Endodermal cell (in vitro differentiated cells): Measurements from ENCODE around the gene INTS1. TPM values are rescaled to one million over a fixed set of nuclear protein-coding genes. Genes with fewer than 3 reads are reported as not detected.

ENCODE experiments used
- DNase-seq: peaks from one replicate; pipeline ENCODE4 v3.0.0-alpha.2; 2017
- H3K27ac ChIP-seq: 2 replicates; pipeline ENCODE4 v1.5.1; 2013; ENCODE audit warnings: mild to moderate bottlenecking, low read depth, low read length, moderate library complexity
- H3K27me3 ChIP-seq: 2 replicates; pipeline ENCODE4 v1.6.1; 2013; ENCODE audit warnings: mild to moderate bottlenecking, low read length, moderate library complexity; ENCODE audit not compliant: insufficient read depth, control insufficient read depth, poor library complexity, severe bottlenecking
- H3K36me3 ChIP-seq: 2 replicates; pipeline ENCODE4 v1.7.0; 2013; ENCODE audit warnings: mild to moderate bottlenecking, low read length, moderate library complexity; ENCODE audit not compliant: control insufficient read depth, insufficient read depth
- H3K4me1 ChIP-seq: one replicate; pipeline ENCODE4 v1.7.0; 2013; ENCODE audit warnings: low read length; ENCODE audit not compliant: control insufficient read depth, insufficient read depth
- H3K4me3 ChIP-seq: 2 replicates; pipeline ENCODE4 v1.5.1; 2013; ENCODE audit warnings: mild to moderate bottlenecking, low read length, moderate library complexity
- H3K9ac ChIP-seq: 2 replicates; pipeline ENCODE4 v1.6.1; 2013; ENCODE audit warnings: mild to moderate bottlenecking, low read length, moderate library complexity; ENCODE audit not compliant: poor library complexity, severe bottlenecking; ENCODE audit errors: extremely low read depth
- H3K9me3 ChIP-seq: 2 replicates; pipeline ENCODE4 v1.6.1; 2013; ENCODE audit warnings: mild to moderate bottlenecking, low read length, moderate library complexity; ENCODE audit not compliant: control insufficient read depth
- H3K27ac Mint-ChIP-seq: 2 replicates; pipeline ENCODE4 v1.8.0; 2020; ENCODE audit warnings: mixed read lengths
- H3K27me3 Mint-ChIP-seq: 2 replicates; pipeline ENCODE4 v1.8.0; 2021; ENCODE audit warnings: mild to moderate bottlenecking, mixed read lengths; ENCODE audit not compliant: insufficient read depth
- H3K36me3 Mint-ChIP-seq: 2 replicates; pipeline ENCODE4 v1.8.0; 2020; ENCODE audit warnings: low read depth, mixed read lengths
- H3K4me1 Mint-ChIP-seq: 2 replicates; pipeline ENCODE4 v1.8.0; 2020; ENCODE audit warnings: mixed read lengths
- H3K4me3 Mint-ChIP-seq: 2 replicates; pipeline ENCODE4 v1.8.0; 2020; ENCODE audit warnings: mild to moderate bottlenecking, moderate library complexity, mixed read lengths
- H3K9me3 Mint-ChIP-seq: 2 replicates; pipeline ENCODE4 v1.8.0; 2020; ENCODE audit warnings: mild to moderate bottlenecking, mixed read lengths
- WGBS, 2 experiments: methylation state at CpG; one replicate each; pipeline versions ENCODE4 v1.1.5 to v1.1.7; 2013; ENCODE audit warnings: missing lambda C conversion rate in 2 of 2, mixed read lengths in 1 of 2; ENCODE audit not compliant: insufficient coverage in 1 of 2, insufficient read length in 1 of 2; 5-methylcytosine and 5-hydroxymethylcytosine counted together
- total RNA-seq, 2 donors: library from RNA; stranded (reverse); fragmentation: NEBNext Ultra II Directional in 1 of 2; extraction: Animal tissue kit (Norgen Biotek cat#: 25700) in 1 of 2; gene quantifications; 2 replicates in 1 of 2; 3 replicates in 1 of 2; pipeline ENCODE4 v1.2.1, GENCODE V29; 2021
- TF ChIP-seq, protein P1 (sequence below): fragments of 200-600 bp; sonication (generic); conservative IDR thresholded peaks from 2 replicates; pipeline ENCODE4 v1.5.0; 2021; ENCODE audit warnings: antibody characterized with exemption, mild to moderate bottlenecking

The INTS1 gene
- total RNA-seq, 2 donors from 2014 or later: 145 to 178 TPM

DNA sequence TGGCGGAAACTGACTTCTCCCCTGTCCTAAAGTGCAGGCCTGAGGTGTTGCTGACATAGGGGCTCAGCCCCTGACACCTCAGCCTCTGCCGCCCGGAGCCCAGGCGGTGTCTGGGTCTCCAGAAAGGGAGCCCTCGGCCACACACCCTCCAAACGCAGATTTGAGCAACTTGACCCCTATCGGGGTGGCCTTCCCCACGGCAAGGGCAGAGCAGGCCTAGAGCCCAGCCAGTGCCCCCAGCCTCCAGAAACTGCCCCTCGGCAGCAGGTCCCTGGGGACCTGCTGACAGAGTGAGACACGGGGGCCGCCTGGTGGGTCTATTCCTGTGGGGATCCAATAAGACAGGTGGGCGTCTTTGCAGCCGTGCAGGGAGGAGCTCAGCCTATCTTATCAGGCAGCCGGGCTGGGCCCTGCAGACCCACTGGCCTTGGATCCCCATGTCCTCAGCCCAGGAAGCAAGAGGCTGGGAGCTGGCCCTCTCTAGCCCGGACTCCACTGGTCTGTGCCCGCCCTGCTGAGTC is 40.8 kb upstream of the INTS1 start:
- TF ChIP-seq, protein P1, sequence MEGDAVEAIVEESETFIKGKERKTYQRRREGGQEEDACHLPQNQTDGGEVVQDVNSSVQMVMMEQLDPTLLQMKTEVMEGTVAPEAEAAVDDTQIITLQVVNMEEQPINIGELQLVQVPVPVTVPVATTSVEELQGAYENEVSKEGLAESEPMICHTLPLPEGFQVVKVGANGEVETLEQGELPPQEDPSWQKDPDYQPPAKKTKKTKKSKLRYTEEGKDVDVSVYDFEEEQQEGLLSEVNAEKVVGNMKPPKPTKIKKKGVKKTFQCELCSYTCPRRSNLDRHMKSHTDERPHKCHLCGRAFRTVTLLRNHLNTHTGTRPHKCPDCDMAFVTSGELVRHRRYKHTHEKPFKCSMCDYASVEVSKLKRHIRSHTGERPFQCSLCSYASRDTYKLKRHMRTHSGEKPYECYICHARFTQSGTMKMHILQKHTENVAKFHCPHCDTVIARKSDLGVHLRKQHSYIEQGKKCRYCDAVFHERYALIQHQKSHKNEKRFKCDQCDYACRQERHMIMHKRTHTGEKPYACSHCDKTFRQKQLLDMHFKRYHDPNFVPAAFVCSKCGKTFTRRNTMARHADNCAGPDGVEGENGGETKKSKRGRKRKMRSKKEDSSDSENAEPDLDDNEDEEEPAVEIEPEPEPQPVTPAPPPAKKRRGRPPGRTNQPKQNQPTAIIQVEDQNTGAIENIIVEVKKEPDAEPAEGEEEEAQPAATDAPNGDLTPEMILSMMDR: no peak
- Histone ChIP-seq H3K27ac (no peak overlapping the region), H3K9me3 (no peaks in the 10 kb centered on the region), H3K4me3 (no peak overlapping the region), H3K4me1 (no peaks in the 10 kb centered on the region), H3K9ac (no peak overlapping the region), H3K27me3 (no peaks in the 10 kb centered on the region), H3K36me3 (no peaks in the 10 kb centered on the region)
- peak; percentile 47 for DNase-seq
- Mint-ChIP-seq H3K9me3 (no peaks in the 10 kb centered on the region), H3K27me3 (no peaks in the 10 kb centered on the region), H3K36me3 (peaks cover 2% of the 10 kb centered on the region), H3K27ac (peak overlapping the region; percentile 52), H3K4me3 (no peak overlapping the region), H3K4me1 (no peaks in the 10 kb centered on the region)
- WGBS, 2 experiments: 90 to 93% methylated on average over 9 to 16 of the region's 16 CpGs

DNA sequence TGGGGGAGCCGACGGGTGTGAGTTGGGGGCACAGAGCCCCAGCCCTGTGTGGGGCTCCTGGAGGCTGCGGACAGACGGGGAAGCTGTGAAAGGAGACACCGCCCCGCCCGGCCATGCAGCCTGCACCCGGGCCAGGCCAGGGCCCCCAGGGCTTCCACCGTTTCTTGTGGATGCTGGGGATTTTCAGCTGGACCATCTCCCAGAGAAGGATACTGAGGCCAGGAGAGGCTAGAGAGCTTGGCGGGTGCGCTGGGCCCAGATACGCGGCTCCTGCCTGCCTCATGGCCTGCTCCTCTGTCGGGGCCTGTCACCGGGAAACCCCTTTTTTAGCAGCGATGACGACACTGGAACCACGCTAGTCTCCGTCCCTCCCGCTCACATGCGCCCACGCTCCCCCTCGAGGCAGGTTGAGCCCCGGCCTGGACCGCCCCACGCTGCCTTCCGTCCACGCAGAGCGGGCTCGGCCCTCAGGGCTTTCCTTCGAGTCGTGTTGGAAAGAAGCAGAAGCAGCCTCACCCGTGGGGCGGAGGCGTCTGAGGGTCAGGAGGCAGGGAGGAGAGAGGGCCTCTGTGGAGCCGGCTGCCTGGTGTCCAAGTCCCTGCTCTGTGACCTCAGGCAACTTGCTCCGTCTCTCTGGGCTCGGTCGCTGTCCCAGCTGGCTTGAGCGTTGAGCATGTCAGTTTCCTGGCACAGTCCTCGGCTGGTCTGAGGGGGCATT is 40.1 kb upstream of the INTS1 start:
- no peaks in the 10 kb centered on the region for H3K9me3 ChIP-seq
- no peaks in the 10 kb centered on the region for H3K27me3 Mint-ChIP-seq
- peak overlapping the region; percentile 52 for H3K27ac Mint-ChIP-seq
- no peak overlapping the region for H3K9ac ChIP-seq
- no peaks in the 10 kb centered on the region for H3K9me3 Mint-ChIP-seq
- WGBS, 2 experiments: 88 to 90% methylated on average over 28 to 41 of the region's 41 CpGs
- no peaks in the 10 kb centered on the region for H3K4me1 Mint-ChIP-seq
- TF ChIP-seq, protein P1: no peak
- H3K4me1 ChIP-seq: no peaks in the 10 kb centered on the region
- no peak overlapping the region for H3K4me3 ChIP-seq
- H3K27me3 ChIP-seq: no peaks in the 10 kb centered on the region
- no peaks in the 10 kb centered on the region for H3K36me3 ChIP-seq
- no peak overlapping the region for H3K27ac ChIP-seq
- DNase-seq: peak; percentile 45
- H3K4me3 Mint-ChIP-seq: no peak overlapping the region
- H3K36me3 Mint-ChIP-seq: peaks cover 2% of the 10 kb centered on the region

DNA sequence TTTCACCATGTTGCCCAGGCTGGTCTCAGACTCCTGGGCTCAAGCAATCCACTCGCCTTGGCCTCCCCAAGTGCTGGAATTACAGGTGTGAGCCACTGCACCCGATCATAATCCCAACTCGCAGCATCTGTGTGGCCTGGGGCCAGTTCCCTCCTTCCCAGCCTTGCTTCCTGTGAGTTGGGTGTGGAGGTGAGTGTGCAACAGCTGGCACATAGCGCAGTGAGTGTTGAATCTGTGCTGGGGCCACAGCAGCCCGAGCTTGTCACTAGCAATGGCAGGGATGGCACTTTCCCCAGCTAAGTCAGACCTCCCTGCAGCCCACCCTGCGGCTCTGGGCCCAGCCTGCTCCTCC is 39.6 kb upstream of the INTS1 start:
- no peaks in the 10 kb centered on the region for H3K27me3 Mint-ChIP-seq
- Histone ChIP-seq H3K27ac (no peak overlapping the region), H3K4me3 (no peak overlapping the region), H3K9me3 (no peaks in the 10 kb centered on the region), H3K4me1 (no peaks in the 10 kb centered on the region), H3K27me3 (no peaks in the 10 kb centered on the region), H3K36me3 (no peaks in the 10 kb centered on the region), H3K9ac (no peak overlapping the region)
- TF ChIP-seq, protein P1: no peak
- no peaks in the 10 kb centered on the region for H3K9me3 Mint-ChIP-seq
- H3K4me3 Mint-ChIP-seq: no peak overlapping the region
- no peaks in the 10 kb centered on the region for H3K4me1 Mint-ChIP-seq
- peaks cover 2% of the 10 kb centered on the region for H3K36me3 Mint-ChIP-seq
- H3K27ac Mint-ChIP-seq: no peak overlapping the region
- 86 to 93% methylated on average over 3 to 6 of the region's 6 CpGs for WGBS, 2 experiments
- DNase-seq: no peak
